ENCODE results near the gene XBP1. TPM values are rescaled to one million over a fixed set of nuclear protein-coding genes. Genes with fewer than 3 reads are reported as not detected.
"Not testable (repeated sequence)": the region's sequence is repeated elsewhere in the genome, so short reads cannot be mapped to it uniquely, and the experiment has no call there.

Gene XBP1
- 10 to 100 TPM; 48.2 to 63.3 TPM for total RNA-seq
- polyA plus RNA-seq (ENCODE audit: insufficient read depth, low read depth, low replicate concordance): 52.5 TPM
- long read RNA-seq, donor 1, transcript XBP1-201 (5 exons, 1,850 nt): major isoform, 54 of 63 reads
- long read RNA-seq, donor 1, partial matches to known transcripts: 0 of 63 reads
- long read RNA-seq, donor 1, other reads (novel, unspliced or antisense): 0 of 63 reads
- long read RNA-seq, donor 2, transcript XBP1-201 (5 exons, 1,850 nt): major isoform, 44 of 50 reads
- long read RNA-seq, donor 2, partial matches to known transcripts: 0 of 50 reads
- long read RNA-seq, donor 2, other reads (novel, unspliced or antisense): 0 of 50 reads

- DNase-seq: peak; percentile 96
- Histone ChIP-seq H3K9me3 (no peaks in the 10 kb centered on the region), H3K27me3 (no peaks in the 10 kb centered on the region), H3K36me3 (ENCODE audit: low read depth, missing control alignments) (no peaks in the 10 kb centered on the region), H3K4me3 (peak within 1 kb of the TSS; percentile 82 to 100), H3K27ac (peak within 1 kb of the TSS; percentile 93 to 99), H3K4me1 (peaks cover 10% of the 10 kb centered on the region)
- WGBS, 2 donors: 0 to 1% methylated on average over 24 to 55 of the region's 78 CpGs
- TF ChIP-seq POLR2A (IDR thresholded peaks at IDR 0.05) (peak; percentile 99), CTCF (IDR thresholded peaks at IDR 0.05) (no peak)
- intact Hi-C loops (cut with DNase I; ENCODE audit: low total_unique reads): no loop called here
Observed at GRCh38 chr22:28800308-28801041, at the start of gene XBP1. Gene XBP1, minus strand, starts transcription at chr22:28800569.

- Histone ChIP-seq H3K27me3 (no peaks in the 10 kb centered on the region), H3K4me3 (no peak overlapping the region), H3K36me3 (ENCODE audit: low read depth, missing control alignments) (no peaks in the 10 kb centered on the region), H3K27ac (no peak overlapping the region), H3K4me1 (no peaks in the 10 kb centered on the region), H3K9me3 (no peaks in the 10 kb centered on the region)
- TF ChIP-seq CTCF (IDR thresholded peaks at IDR 0.05): no peak
- TF ChIP-seq POLR2A (IDR thresholded peaks at IDR 0.05): no peak
- whole genome bisulfite sequencing, 2 donors: 88 to 91% methylated on average over 2 of the region's 2 CpGs
- intact Hi-C loops (cut with DNase I; ENCODE audit: low total_unique reads): no loop called here
- no peak for DNase-seq
Observed at GRCh38 chr22:28846994-28847393, 46.6 kb upstream of the XBP1 start.

- intact Hi-C loops (cut with DNase I; ENCODE audit: low total_unique reads); DNase-seq; H3K36me3 ChIP-seq (ENCODE audit: low read depth, missing control alignments); H3K9me3 ChIP-seq; H3K27me3 ChIP-seq; H3K4me3 ChIP-seq; H3K4me1 ChIP-seq; H3K27ac ChIP-seq: not testable (repeated sequence)
- WGBS, 2 donors: 91 to 97% methylated on average over 2 of the region's 2 CpGs
Observed at GRCh38 chr22:28844277-28844676, 43.9 kb upstream of the XBP1 start.

- WGBS, 2 donors: 82 to 83% methylated on average over 2 of the region's 2 CpGs
- Histone ChIP-seq H3K27ac (no peak overlapping the region), H3K9me3 (no peaks in the 10 kb centered on the region), H3K27me3 (no peaks in the 10 kb centered on the region), H3K4me3 (no peak overlapping the region), H3K4me1 (no peaks in the 10 kb centered on the region), H3K36me3 (ENCODE audit: low read depth, missing control alignments) (no peaks in the 10 kb centered on the region)
- intact Hi-C loops (cut with DNase I; ENCODE audit: low total_unique reads): no loop called here
- DNase-seq: no peak
- TF ChIP-seq POLR2A (IDR thresholded peaks at IDR 0.05) (no peak), CTCF (IDR thresholded peaks at IDR 0.05) (no peak)
Observed at GRCh38 chr22:28843633-28844032, 43.3 kb upstream of the XBP1 start.

- 89 to 92% methylated on average over 5 of the region's 5 CpGs for WGBS, 2 donors
- DNase-seq: no peak
- intact Hi-C loops (cut with DNase I; ENCODE audit: low total_unique reads): no loop called here
- H3K27me3 ChIP-seq: no peaks in the 10 kb centered on the region
- no peaks in the 10 kb centered on the region for H3K9me3 ChIP-seq
- H3K4me1 ChIP-seq: no peaks in the 10 kb centered on the region
- H3K4me3 ChIP-seq: no peak overlapping the region
- H3K27ac ChIP-seq: no peak overlapping the region
- no peaks in the 10 kb centered on the region for H3K36me3 ChIP-seq (ENCODE audit: low read depth, missing control alignments)
- TF ChIP-seq CTCF (IDR thresholded peaks at IDR 0.05) (peak in 1 of 3 experiments; percentile 21), POLR2A (IDR thresholded peaks at IDR 0.05) (no peak)
Observed at GRCh38 chr22:28841111-28841510, 40.7 kb upstream of the XBP1 start.

Data from testis (tissue), 5 donors.